Measurements from ENCODE around the gene MALRD1. TPM values are rescaled to one million over a fixed set of nuclear protein-coding genes. Genes with fewer than 3 reads are reported as not detected.
"Not testable (repeated sequence)": the region's sequence is repeated elsewhere in the genome, so short reads cannot be mapped to it uniquely, and the experiment has no call there.

MALRD1 gene
- total RNA-seq, 2 experiments from 2014 or later: not detected

GRCh38 chr10:19505320-19506312 lies 457.0 kb downstream of the MALRD1 start:
- POLR2A ChIA-PET: no interaction called here
- Mint-ChIP-seq H3K9me3 (peaks cover 5% of the 10 kb centered on the region), H3K4me1 (no peaks in the 10 kb centered on the region), H3K27ac (no peak overlapping the region), H3K27me3 (no peaks in the 10 kb centered on the region), H3K4me3 (no peak overlapping the region), H3K36me3 (ENCODE audit: low read depth) (no peaks in the 10 kb centered on the region)
- CTCF ChIA-PET: no interaction called here
- no peak for DNase-seq

- H3K4me1 Mint-ChIP-seq; H3K9me3 Mint-ChIP-seq; DNase-seq; POLR2A ChIA-PET; H3K27me3 Mint-ChIP-seq; CTCF ChIA-PET; H3K36me3 Mint-ChIP-seq (ENCODE audit: low read depth); H3K4me3 Mint-ChIP-seq; H3K27ac Mint-ChIP-seq: not testable (repeated sequence)
Observed at GRCh38 chr10:19510005-19510732, 461.6 kb downstream of the MALRD1 start.

DNA sequence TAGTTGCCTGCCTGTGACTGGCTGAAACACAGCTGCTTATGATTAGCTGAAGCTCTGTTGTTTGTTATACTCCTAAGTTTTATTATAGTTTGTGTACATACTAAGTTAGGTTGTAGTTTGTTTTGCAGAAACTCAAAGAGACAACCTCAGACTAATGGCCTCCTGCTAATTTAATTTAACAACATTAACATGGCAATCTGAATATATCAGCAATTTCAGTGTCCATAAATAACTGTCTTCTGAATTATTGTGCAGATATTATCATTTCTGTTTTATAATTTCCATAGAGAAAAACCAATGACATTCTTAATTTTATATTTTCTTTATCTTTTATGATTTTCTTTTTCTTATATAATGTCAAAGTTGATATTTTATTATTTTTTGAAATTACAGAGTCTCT lies 469.5 kb downstream of the MALRD1 start:
- no peak overlapping the region for H3K4me3 Mint-ChIP-seq
- no peaks in the 10 kb centered on the region for H3K4me1 Mint-ChIP-seq
- CTCF ChIA-PET: no interaction called here
- H3K9me3 Mint-ChIP-seq: peaks cover 4% of the 10 kb centered on the region
- no peak for DNase-seq
- POLR2A ChIA-PET: no interaction called here
- H3K27me3 Mint-ChIP-seq: no peaks in the 10 kb centered on the region
- H3K36me3 Mint-ChIP-seq (ENCODE audit: low read depth): no peaks in the 10 kb centered on the region
- no peak overlapping the region for H3K27ac Mint-ChIP-seq

- ChIA-PET CTCF (no interaction called here), POLR2A (no interaction called here)
- no peak overlapping the region for H3K27ac Mint-ChIP-seq
- no peak overlapping the region for H3K4me3 Mint-ChIP-seq
- H3K36me3 Mint-ChIP-seq (ENCODE audit: low read depth): no peaks in the 10 kb centered on the region
- no peaks in the 10 kb centered on the region for H3K4me1 Mint-ChIP-seq
- no peak for DNase-seq
- no peaks in the 10 kb centered on the region for H3K27me3 Mint-ChIP-seq
- peaks cover 6% of the 10 kb centered on the region for H3K9me3 Mint-ChIP-seq
Observed at GRCh38 chr10:19518632-19519031, 470.0 kb downstream of the MALRD1 start.

DNA sequence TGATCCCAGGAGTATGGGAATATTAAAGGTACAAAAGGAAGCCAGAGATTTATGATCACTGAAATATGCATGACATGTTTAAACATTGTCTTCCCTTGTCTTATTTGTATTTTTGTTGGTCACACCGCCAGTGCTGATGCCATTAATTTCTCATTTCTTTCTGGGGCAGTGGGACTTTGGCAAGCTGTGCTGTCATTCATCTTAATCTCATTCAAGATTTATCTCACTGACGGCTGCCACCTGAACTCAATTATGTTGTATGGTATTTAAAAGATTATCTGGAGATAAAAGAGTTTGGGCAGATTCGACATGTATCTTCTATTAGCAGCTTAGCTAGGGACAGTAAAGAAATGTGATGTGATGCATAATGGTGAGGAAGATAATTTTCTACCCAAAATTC lies 482.7 kb downstream of the MALRD1 start:
- POLR2A ChIA-PET: no interaction called here
- no peaks in the 10 kb centered on the region for H3K4me1 Mint-ChIP-seq
- H3K36me3 Mint-ChIP-seq (ENCODE audit: low read depth): no peaks in the 10 kb centered on the region
- no peak overlapping the region for H3K4me3 Mint-ChIP-seq
- DNase-seq: no peak
- H3K9me3 Mint-ChIP-seq: peaks cover 6% of the 10 kb centered on the region
- CTCF ChIA-PET: no interaction called here
- no peaks in the 10 kb centered on the region for H3K27me3 Mint-ChIP-seq
- no peak overlapping the region for H3K27ac Mint-ChIP-seq

GRCh38 chr10:19532411-19532810 lies 483.8 kb downstream of the MALRD1 start:
- POLR2A ChIA-PET: no interaction called here
- no peaks in the 10 kb centered on the region for H3K4me1 Mint-ChIP-seq
- H3K9me3 Mint-ChIP-seq: peaks cover 8% of the 10 kb centered on the region
- H3K36me3 Mint-ChIP-seq (ENCODE audit: low read depth): no peaks in the 10 kb centered on the region
- DNase-seq: no peak
- H3K4me3 Mint-ChIP-seq: no peak overlapping the region
- CTCF ChIA-PET: no interaction called here
- no peak overlapping the region for H3K27ac Mint-ChIP-seq
- no peaks in the 10 kb centered on the region for H3K27me3 Mint-ChIP-seq

- Mint-ChIP-seq H3K27ac (no peak overlapping the region), H3K36me3 (ENCODE audit: low read depth) (no peaks in the 10 kb centered on the region), H3K27me3 (no peaks in the 10 kb centered on the region), H3K4me3 (no peak overlapping the region), H3K9me3 (peaks cover 9% of the 10 kb centered on the region), H3K4me1 (no peaks in the 10 kb centered on the region)
- DNase-seq: no peak
- CTCF ChIA-PET: no interaction called here
- POLR2A ChIA-PET: no interaction called here
Observed at GRCh38 chr10:19541299-19541698, 492.7 kb downstream of the MALRD1 start.

DNA sequence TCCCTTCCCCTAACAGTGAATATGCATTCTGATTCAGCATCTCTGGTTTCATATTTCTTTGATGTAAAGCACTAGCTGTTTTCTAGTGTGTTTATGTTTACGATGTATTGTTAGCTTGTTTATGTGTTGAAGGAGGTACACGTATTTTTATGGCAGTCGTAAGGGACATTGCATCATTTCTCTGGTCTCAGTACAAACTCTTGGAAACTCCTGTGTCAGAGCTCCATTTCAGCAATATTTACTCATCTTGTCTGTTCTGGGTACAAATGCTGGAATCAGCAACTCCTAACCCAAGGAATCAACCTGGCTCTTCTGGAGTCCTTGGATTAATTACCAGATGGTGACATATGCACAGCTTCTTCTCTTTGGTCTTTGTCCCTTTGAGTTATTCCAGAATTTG lies 497.6 kb downstream of the MALRD1 start:
- H3K4me1 Mint-ChIP-seq: no peaks in the 10 kb centered on the region
- CTCF ChIA-PET: no interaction called here
- DNase-seq: no peak
- H3K27me3 Mint-ChIP-seq: no peaks in the 10 kb centered on the region
- no peaks in the 10 kb centered on the region for H3K36me3 Mint-ChIP-seq (ENCODE audit: low read depth)
- POLR2A ChIA-PET: no interaction called here
- H3K9me3 Mint-ChIP-seq: peaks cover 12% of the 10 kb centered on the region
- no peak overlapping the region for H3K27ac Mint-ChIP-seq
- H3K4me3 Mint-ChIP-seq: no peak overlapping the region

DNA sequence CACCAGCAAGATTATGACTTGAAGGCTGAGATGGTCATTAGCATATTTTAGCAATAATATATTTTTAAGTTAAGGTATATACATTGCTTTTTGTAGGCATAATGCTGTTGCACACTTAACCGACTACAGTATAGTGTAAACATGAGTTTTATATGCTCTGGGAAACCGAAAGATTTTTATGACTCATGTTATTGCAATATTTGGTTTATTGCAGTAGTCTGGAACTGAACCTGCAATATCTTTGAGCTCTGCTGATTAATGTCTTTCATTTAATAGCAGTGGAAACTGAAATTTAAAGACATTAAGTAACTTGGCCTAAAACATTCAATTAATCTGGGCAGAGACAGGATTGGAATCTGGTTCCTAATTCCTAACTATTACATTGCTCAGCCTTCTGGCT lies 500.9 kb downstream of the MALRD1 start:
- H3K36me3 Mint-ChIP-seq (ENCODE audit: low read depth): no peaks in the 10 kb centered on the region
- no peak overlapping the region for H3K27ac Mint-ChIP-seq
- DNase-seq: no peak
- H3K9me3 Mint-ChIP-seq: peaks cover 13% of the 10 kb centered on the region
- ChIA-PET POLR2A (no interaction called here), CTCF (no interaction called here)
- H3K4me1 Mint-ChIP-seq: no peaks in the 10 kb centered on the region
- H3K4me3 Mint-ChIP-seq: no peak overlapping the region
- H3K27me3 Mint-ChIP-seq: no peaks in the 10 kb centered on the region

- Mint-ChIP-seq H3K36me3 (ENCODE audit: low read depth) (no peaks in the 10 kb centered on the region), H3K4me1 (no peaks in the 10 kb centered on the region), H3K9me3 (peaks cover 9% of the 10 kb centered on the region), H3K4me3 (no peak overlapping the region), H3K27ac (no peak overlapping the region), H3K27me3 (no peaks in the 10 kb centered on the region)
- POLR2A ChIA-PET: no interaction called here
- DNase-seq: no peak
- CTCF ChIA-PET: no interaction called here
Observed at GRCh38 chr10:19556666-19557065, 508.1 kb downstream of the MALRD1 start.

DNA sequence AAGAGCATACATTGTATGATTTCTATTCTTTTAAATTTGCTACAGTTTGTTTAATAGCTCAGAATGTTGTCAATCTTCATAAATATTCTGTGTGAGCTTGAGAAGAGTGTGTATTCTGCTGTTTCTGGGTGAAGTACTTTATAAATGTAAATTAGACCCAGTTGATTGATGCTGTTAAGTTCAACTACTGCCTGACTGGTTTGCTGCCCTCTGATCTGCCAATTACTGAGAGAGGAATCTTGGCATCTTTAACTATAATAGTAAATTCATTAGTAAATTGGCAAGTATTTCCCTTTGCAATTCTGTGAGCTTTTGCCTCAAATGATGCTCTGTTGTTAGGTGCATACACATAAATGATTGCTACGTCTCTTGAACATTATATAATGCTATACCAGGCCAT lies 512.6 kb downstream of the MALRD1 start:
- no peaks in the 10 kb centered on the region for H3K36me3 Mint-ChIP-seq (ENCODE audit: low read depth)
- CTCF ChIA-PET: no interaction called here

DNA sequence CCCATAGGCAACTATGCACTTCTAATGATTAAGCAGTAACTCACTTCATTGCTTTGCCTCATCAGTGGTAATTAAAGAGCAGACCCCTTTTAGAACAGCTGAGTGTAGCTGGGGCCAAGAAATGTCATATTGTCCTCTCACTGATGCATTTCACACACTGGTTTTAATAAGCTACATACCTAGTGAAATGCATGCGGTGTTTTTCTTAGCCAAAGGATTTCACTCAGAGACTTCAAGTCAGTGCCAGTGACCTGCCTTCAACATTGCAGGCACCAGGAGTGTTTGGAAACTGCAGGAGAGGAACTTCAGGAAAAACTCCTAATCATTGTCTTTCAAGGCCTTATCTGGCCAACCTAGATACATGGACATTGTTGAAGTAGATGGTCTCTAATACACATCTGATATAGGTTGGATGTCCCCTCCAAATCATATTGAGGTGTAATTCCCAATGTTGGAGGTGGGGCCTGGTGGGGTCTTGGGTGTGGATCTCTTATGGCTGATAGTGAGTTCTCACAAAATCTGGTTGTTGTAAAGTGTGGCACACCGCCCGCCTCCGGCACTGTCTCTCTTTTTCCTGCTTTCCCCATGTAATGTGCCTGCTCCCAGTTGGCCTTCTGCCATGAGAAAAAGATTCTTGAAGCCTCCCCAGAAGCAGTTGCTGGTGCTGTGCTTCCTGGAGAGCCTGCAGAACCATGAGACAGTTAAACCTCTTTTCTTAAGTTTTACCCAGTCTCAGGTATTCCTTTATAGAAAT lies 515.0 kb downstream of the MALRD1 start:
- ChIA-PET CTCF (no interaction called here), POLR2A (no interaction called here)
- no peaks in the 10 kb centered on the region for H3K4me1 Mint-ChIP-seq
- no peak for DNase-seq
- H3K4me3 Mint-ChIP-seq: no peak overlapping the region
- no peaks in the 10 kb centered on the region for H3K27me3 Mint-ChIP-seq
- no peaks in the 10 kb centered on the region for H3K36me3 Mint-ChIP-seq (ENCODE audit: low read depth)
- no peak overlapping the region for H3K27ac Mint-ChIP-seq
- H3K9me3 Mint-ChIP-seq: peaks cover 5% of the 10 kb centered on the region

More for the DNA sequence above, 512.6 kb downstream of the MALRD1 start:
- Mint-ChIP-seq H3K9me3 (peaks cover 9% of the 10 kb centered on the region), H3K4me1 (no peaks in the 10 kb centered on the region), H3K27me3 (no peaks in the 10 kb centered on the region), H3K27ac (no peak overlapping the region), H3K4me3 (no peak overlapping the region)
- DNase-seq: no peak
- POLR2A ChIA-PET: no interaction called here

DNA sequence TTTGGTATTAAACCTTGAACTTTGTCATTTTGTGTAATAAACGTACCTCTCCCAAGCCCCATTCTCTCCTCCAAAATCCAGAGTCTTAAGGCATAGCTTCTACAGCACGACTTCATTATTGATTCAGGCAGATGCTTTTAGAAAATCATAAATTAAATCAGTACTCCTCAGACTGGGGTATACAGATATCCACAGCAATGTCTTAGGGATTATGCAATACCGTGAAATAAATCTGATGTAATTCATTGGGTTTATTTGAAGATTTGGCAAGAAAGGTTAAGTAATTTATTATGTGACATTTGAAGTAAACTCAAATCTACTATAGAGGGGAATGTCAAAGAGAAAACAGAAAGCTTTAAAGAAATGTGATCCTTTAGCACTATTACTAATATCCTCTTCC lies 521.5 kb downstream of the MALRD1 start:
- H3K4me1 Mint-ChIP-seq: no peaks in the 10 kb centered on the region
- no peaks in the 10 kb centered on the region for H3K36me3 Mint-ChIP-seq (ENCODE audit: low read depth)
- H3K9me3 Mint-ChIP-seq: peaks cover 11% of the 10 kb centered on the region
- no peak overlapping the region for H3K4me3 Mint-ChIP-seq
- H3K27me3 Mint-ChIP-seq: no peaks in the 10 kb centered on the region
- no peak overlapping the region for H3K27ac Mint-ChIP-seq
- CTCF ChIA-PET: no interaction called here
- POLR2A ChIA-PET: no interaction called here
- no peak for DNase-seq
